Natural killer cell (primary cell): ENCODE data around the gene RAD51B. TPM values are rescaled to one million over a fixed set of nuclear protein-coding genes. Genes with fewer than 3 reads are reported as not detected.

Experiments used
- ATAC-seq, 3 donors: fragments of 150-1000 bp in 2 of 3; fragments of 200-7000 bp in 1 of 3; cut with Tn5 transposase; 1 replicate in 1 of 3; 2 replicates in 2 of 3; pipeline ENCODE4 v1.10.0; 2021; ENCODE audit warnings: mild to moderate bottlenecking in 2 of 3, moderate library complexity in 2 of 3
- DNase-seq, 2 donors: peaks; one replicate each; pipeline versions ENCODE4 v3.0.0 to v3.0.0-alpha.2; 2013 to 2021; ENCODE audit warnings: mixed read lengths in 1 of 2
- H3K27ac ChIP-seq: one replicate; pipeline ENCODE4 v1.5.1; 2013; ENCODE audit warnings: mild to moderate bottlenecking, low read length
- H3K27me3 ChIP-seq: one replicate; pipeline ENCODE4 v1.6.1; 2013; ENCODE audit warnings: low read length; ENCODE audit not compliant: control insufficient read depth, insufficient read depth
- H3K36me3 ChIP-seq: one replicate; pipeline ENCODE4 v1.6.1; 2013; ENCODE audit warnings: low read length; ENCODE audit not compliant: control insufficient read depth, insufficient read depth
- H3K4me1 ChIP-seq: one replicate; pipeline ENCODE4 v1.6.1; 2013; ENCODE audit warnings: low read length; ENCODE audit not compliant: control insufficient read depth, insufficient read depth
- H3K4me3 ChIP-seq: one replicate; pipeline ENCODE4 v1.5.1; 2013; ENCODE audit warnings: low read length
- H3K9me3 ChIP-seq: one replicate; pipeline ENCODE4 v1.6.1; 2013; ENCODE audit warnings: low read length; ENCODE audit not compliant: control insufficient read depth, insufficient read depth
- H3K27ac Mint-ChIP-seq, 2 donors: one replicate each; pipeline ENCODE4 v1.8.0; 2022; ENCODE audit warnings: mild to moderate bottlenecking in 2 of 2, mixed read lengths in 2 of 2, moderate library complexity in 1 of 2
- H3K27me3 Mint-ChIP-seq, 2 donors: one replicate each; pipeline ENCODE4 v1.8.0; 2022; ENCODE audit warnings: low read depth in 2 of 2, mixed read lengths in 2 of 2
- H3K36me3 Mint-ChIP-seq: one replicate; pipeline ENCODE4 v1.8.0; 2022; ENCODE audit warnings: mixed read lengths
- H3K4me1 Mint-ChIP-seq, 2 donors: one replicate each; pipeline ENCODE4 v1.8.0; 2022; ENCODE audit warnings: mixed read lengths in 2 of 2
- H3K4me3 Mint-ChIP-seq: one replicate; pipeline ENCODE4 v1.8.0; 2022; ENCODE audit warnings: mild to moderate bottlenecking, moderate library complexity, mixed read lengths
- H3K9me3 Mint-ChIP-seq, 2 donors: one replicate each; pipeline ENCODE4 v1.8.0; 2022; ENCODE audit warnings: mixed read lengths in 2 of 2
- WGBS: methylation state at CpG from one replicate; pipeline ENCODE4 v1.1.7; 2013; ENCODE audit warnings: missing lambda C conversion rate; ENCODE audit not compliant: insufficient coverage; 5-methylcytosine and 5-hydroxymethylcytosine counted together
- intact Hi-C: fragments of 100-400 bp; cut with micrococcal nuclease; formaldehyde crosslinking; loops from one replicate; pipeline ENCODE4 v1.14.2; 2022
- total RNA-seq, 4 donors: library from RNA; stranded (reverse); fragments of 120-200 nt in 1 of 4; gene quantifications; one replicate each; pipeline versions ENCODE4 v1.2.3 to v1.2.4, GENCODE V29; 2013 to 2022
- TF ChIP-seq, protein P1 (sequence below): fragments of 200-600 bp; IDR thresholded peaks from one replicate; pipeline ENCODE4 v1.8.0; 2022; ENCODE audit warnings: antibody characterized with exemption

Gene RAD51B
- total RNA-seq, 3 donors from 2014 or later (not counting 1 experiment from before 2014, with no cell fraction given): 28.1 to 37.6 (median 28.6) TPM

DNA sequence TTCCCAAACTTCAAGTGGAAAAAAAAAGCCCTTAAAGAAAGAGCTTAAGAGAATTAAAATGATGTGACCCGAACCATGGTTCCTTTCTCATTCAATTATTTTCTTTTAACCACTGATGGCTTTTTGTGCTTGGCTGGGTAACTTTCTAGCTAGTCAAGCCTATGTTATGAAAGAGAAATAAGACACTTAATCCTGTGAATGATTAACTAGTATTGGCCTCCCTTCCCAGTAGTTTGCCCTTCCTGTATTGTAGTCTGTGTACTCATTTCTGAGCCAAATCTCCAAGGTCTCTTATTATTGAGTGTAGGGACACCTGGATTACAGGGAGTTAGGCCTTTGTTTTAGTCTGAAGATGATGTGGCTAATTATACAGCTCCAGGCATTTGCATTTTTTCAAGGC, 353.0 kb downstream of the RAD51B start:
- H3K27ac Mint-ChIP-seq: no peak overlapping the region

DNA sequence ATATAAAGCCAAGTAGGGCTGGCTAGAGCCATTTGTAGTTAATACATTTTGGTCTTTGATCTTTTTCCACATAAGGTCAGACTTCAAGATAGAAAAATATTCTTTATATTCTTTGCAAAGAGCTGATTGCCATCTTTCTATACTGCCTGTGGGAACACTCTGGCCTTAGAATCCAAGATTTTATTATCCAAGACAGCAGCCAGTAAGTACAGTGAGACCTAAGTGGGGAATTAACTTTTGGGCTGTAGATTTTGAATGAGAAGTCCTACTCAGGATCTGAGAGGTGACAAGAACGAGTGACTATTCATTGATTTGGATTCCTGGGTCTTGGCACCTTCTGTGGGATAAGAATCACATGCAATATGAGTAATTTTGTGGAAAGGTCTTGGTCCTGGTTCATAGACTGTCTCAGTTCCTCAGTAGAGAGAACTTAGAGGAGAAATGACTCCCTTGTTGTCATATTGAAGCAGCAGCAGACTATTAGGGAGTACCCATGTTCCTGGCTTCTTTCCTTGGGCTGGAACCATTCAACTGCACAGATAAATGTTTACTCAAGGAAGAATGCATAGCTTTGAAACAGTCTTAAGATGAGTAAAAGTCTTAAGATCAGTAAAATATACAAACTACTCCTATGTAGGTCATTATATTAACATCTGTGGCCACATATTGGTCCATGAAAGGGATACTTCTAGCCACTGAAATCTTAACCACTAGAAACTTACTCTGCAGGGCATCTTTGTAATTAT, 353.8 kb downstream of the RAD51B start:
- Mint-ChIP-seq H3K36me3 (no peaks in the 10 kb centered on the region), H3K4me1 (no peaks in the 10 kb centered on the region), H3K9me3 (no peaks in the 10 kb centered on the region), H3K27me3 (no peaks in the 10 kb centered on the region), H3K27ac (no peak overlapping the region), H3K4me3 (no peak overlapping the region)
- Histone ChIP-seq H3K4me3 (no peak overlapping the region), H3K36me3 (no peaks in the 10 kb centered on the region), H3K9me3 (no peaks in the 10 kb centered on the region), H3K27ac (no peak overlapping the region), H3K27me3 (no peaks in the 10 kb centered on the region), H3K4me1 (no peaks in the 10 kb centered on the region)
- TF ChIP-seq, protein P1, sequence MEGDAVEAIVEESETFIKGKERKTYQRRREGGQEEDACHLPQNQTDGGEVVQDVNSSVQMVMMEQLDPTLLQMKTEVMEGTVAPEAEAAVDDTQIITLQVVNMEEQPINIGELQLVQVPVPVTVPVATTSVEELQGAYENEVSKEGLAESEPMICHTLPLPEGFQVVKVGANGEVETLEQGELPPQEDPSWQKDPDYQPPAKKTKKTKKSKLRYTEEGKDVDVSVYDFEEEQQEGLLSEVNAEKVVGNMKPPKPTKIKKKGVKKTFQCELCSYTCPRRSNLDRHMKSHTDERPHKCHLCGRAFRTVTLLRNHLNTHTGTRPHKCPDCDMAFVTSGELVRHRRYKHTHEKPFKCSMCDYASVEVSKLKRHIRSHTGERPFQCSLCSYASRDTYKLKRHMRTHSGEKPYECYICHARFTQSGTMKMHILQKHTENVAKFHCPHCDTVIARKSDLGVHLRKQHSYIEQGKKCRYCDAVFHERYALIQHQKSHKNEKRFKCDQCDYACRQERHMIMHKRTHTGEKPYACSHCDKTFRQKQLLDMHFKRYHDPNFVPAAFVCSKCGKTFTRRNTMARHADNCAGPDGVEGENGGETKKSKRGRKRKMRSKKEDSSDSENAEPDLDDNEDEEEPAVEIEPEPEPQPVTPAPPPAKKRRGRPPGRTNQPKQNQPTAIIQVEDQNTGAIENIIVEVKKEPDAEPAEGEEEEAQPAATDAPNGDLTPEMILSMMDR: no peak
- no peak for DNase-seq
- intact Hi-C loops: no loop called here
- no peak for ATAC-seq
- WGBS: 83% methylated on average over 1 of the region's 1 CpG

More for the DNA sequence above, 353.0 kb downstream of the RAD51B start:
- H3K4me1 ChIP-seq: no peaks in the 10 kb centered on the region
- no CpG with 5 or more reads among the region's 1 CpG for WGBS
- no peaks in the 10 kb centered on the region for H3K36me3 ChIP-seq
- DNase-seq (no peak), ATAC-seq (no peak)
- intact Hi-C loops: no loop called here
- H3K27me3 ChIP-seq: no peaks in the 10 kb centered on the region
- H3K4me3 ChIP-seq: no peak overlapping the region
- Mint-ChIP-seq H3K4me3 (no peak overlapping the region), H3K27me3 (no peaks in the 10 kb centered on the region), H3K36me3 (no peaks in the 10 kb centered on the region), H3K4me1 (no peaks in the 10 kb centered on the region), H3K9me3 (no peaks in the 10 kb centered on the region)
- H3K9me3 ChIP-seq: no peaks in the 10 kb centered on the region
- TF ChIP-seq, protein P1: no peak
- H3K27ac ChIP-seq: no peak overlapping the region

DNA sequence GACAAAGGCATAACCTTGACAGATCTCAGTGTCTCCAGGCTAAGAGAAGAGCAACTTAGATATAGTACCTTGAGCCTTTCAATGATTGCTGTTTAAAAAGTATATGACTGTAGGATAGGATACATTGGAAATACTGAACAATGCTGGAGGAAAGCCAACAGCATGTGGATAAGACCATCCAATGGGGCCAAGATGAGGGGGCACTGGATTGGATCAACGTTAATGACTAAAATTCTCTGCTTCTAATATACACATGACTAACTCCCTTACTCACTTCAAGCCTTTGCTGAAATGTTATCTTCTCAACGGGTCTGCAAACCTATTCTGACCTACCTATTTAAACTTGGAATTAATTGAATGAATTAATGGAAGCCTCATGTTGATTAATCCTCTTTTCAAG, 354.9 kb downstream of the RAD51B start:
- H3K27me3 Mint-ChIP-seq: no peaks in the 10 kb centered on the region
- H3K9me3 Mint-ChIP-seq: no peaks in the 10 kb centered on the region
- WGBS: 100% methylated on average over 1 of the region's 2 CpGs
- no peaks in the 10 kb centered on the region for H3K36me3 Mint-ChIP-seq
- intact Hi-C loops: no loop called here
- Histone ChIP-seq H3K4me3 (no peak overlapping the region), H3K27me3 (no peaks in the 10 kb centered on the region), H3K36me3 (no peaks in the 10 kb centered on the region), H3K27ac (no peak overlapping the region), H3K4me1 (no peaks in the 10 kb centered on the region), H3K9me3 (no peaks in the 10 kb centered on the region)
- TF ChIP-seq, protein P1: no peak
- DNase-seq: no peak
- H3K4me1 Mint-ChIP-seq: no peaks in the 10 kb centered on the region
- no peak overlapping the region for H3K27ac Mint-ChIP-seq
- no peak overlapping the region for H3K4me3 Mint-ChIP-seq
- ATAC-seq: no peak

DNA sequence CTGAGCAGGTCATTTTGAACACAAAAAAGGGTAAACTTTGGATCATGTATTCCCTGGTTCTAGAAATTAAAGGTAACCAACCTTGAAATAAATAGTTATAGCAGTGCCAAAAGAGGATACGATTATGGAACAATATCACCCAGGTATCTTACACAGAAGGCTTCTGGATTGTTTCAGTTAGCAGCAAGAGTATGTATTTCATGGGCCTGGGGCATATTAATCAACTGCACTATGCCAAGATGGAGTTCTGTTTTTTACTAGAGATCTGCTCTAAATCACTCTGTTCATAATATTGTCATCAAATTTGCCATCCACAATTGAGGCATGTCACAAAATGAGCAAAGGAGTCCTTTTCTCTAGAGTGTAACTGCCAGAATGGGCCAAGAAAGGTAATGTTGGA, 357.1 kb downstream of the RAD51B start:
- Histone ChIP-seq H3K36me3 (no peaks in the 10 kb centered on the region), H3K9me3 (no peaks in the 10 kb centered on the region), H3K4me3 (no peak overlapping the region), H3K27ac (no peak overlapping the region), H3K4me1 (no peaks in the 10 kb centered on the region), H3K27me3 (no peaks in the 10 kb centered on the region)
- no peaks in the 10 kb centered on the region for H3K9me3 Mint-ChIP-seq
- no peaks in the 10 kb centered on the region for H3K36me3 Mint-ChIP-seq
- no peak for ATAC-seq
- intact Hi-C loops: no loop called here
- no peak overlapping the region for H3K27ac Mint-ChIP-seq
- DNase-seq: no peak
- no peaks in the 10 kb centered on the region for H3K27me3 Mint-ChIP-seq
- peaks cover 10 to 12% of the 10 kb centered on the region in 2 donors for H3K4me1 Mint-ChIP-seq
- TF ChIP-seq, protein P1: no peak
- no peak overlapping the region for H3K4me3 Mint-ChIP-seq
- no CpG with 5 or more reads among the region's 1 CpG for WGBS
